ENCODE measurements around the gene KIF3B.
"Not testable (repeated sequence)": the region's sequence is repeated elsewhere in the genome, so short reads cannot be mapped to it uniquely, and the experiment has no call there.

Gene KIF3B

DNA sequence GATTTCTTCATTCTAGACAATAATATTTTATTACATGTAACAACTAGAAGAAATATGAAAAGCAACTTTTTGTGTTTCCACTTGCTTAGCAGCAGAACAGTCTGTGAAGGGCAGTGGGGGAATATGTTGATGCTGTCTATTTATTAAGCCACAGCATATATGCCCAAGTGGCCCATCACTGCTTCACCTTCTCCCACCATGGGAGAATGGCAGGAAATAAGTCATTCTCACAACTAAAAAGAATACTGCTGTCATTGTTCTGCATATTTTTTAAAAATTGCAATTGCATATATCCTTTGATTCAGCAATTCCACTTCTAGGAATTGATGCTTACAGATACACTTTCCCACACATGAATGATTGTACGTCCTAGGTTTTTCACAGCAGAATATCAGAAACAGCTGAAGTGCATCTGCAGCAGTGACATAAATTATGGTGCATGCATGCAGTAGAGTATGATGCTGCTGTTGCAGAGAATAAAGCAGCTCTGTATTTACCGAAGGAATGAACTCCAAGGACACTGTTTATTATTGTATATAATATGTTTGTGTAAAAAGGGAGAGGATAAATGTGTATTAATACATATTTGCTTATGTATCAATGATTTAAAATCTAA, 26.8 kb downstream of the KIF3B start:
- Histone ChIP-seq H3K9me3 (ENCODE audit: control insufficient read depth, low read length) (no peaks in the 10 kb centered on the region), H3K36me3 (ENCODE audit: control insufficient read depth, insufficient read depth, low read length) (no peaks in the 10 kb centered on the region), H3K4me1 (ENCODE audit: control insufficient read depth, insufficient read depth, low read length) (no peaks in the 10 kb centered on the region), H3K27me3 (ENCODE audit: control insufficient read depth, insufficient read depth, low read length) (no peaks in the 10 kb centered on the region), H3K4me3 (ENCODE audit: low read length) (no peak overlapping the region), H3K9ac (ENCODE audit: low read length) (no peak overlapping the region)

DNA sequence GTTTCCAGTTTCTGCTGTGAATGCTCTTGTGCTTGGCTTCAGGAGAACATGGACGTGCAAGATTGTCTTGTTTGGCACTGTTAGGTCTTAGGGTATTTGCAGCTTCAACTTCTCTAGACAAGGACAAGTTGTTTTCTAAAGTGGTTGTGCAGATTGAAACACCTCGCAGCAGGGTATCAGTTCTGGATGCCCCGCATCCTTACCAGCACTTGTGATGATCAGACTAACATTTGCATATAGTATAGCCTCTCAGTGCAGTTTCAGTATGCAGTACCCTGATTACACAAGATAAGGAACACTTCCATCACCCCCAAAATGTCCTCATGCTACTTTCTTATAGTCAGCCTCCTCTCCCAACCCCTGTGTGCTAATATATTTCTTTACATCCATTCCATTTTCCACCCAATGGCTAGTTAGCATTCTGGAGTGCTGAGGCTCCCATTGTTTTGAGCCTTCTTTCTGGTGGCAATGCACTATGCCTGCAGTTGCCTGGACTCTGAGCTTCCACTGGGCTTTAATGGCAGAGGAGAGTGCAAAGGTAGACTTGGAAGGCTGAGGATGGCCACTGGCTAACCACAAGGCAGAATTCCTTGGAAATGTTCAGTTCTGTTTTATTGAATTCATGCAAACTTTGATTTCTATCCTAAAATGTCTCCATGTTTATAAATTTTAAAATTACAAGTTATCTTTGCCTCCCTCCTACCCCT, 35.4 kb downstream of the KIF3B start:
- no peak overlapping the region for H3K9ac ChIP-seq (ENCODE audit: low read length)
- H3K9me3 ChIP-seq (ENCODE audit: control insufficient read depth, low read length), result no peaks in the 10 kb centered on the region
- H3K4me1 ChIP-seq (ENCODE audit: control insufficient read depth, insufficient read depth, low read length), result no peaks in the 10 kb centered on the region
- peaks cover 11% of the 10 kb centered on the region for H3K36me3 ChIP-seq (ENCODE audit: control insufficient read depth, insufficient read depth, low read length)
- H3K27me3 ChIP-seq (ENCODE audit: control insufficient read depth, insufficient read depth, low read length), result no peaks in the 10 kb centered on the region
- no peak overlapping the region for H3K4me3 ChIP-seq (ENCODE audit: low read length)

DNA sequence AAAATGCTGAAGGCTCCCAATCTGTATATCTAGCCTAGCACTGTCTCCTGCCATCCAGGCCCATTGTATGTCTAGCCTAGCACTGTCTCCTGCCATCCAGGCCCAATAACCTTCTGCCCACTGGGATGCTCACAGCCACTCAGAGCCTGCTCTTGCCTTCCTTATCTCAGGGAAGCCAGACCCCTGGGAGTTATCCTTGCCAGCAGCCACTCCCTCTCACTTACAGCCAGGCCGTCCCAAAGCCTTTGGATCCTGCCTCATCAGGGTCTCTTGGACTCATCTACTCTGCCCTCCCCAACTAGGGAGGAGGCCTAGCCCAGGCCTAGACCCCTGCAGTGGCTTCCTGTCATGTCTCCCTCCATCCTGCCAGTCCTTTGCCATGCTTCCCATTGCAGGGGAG, 37.3 kb downstream of the KIF3B start:
- peaks cover 11% of the 10 kb centered on the region for H3K36me3 ChIP-seq (ENCODE audit: control insufficient read depth, insufficient read depth, low read length)
- H3K9ac ChIP-seq (ENCODE audit: low read length), result no peak overlapping the region
- H3K4me1 ChIP-seq (ENCODE audit: control insufficient read depth, insufficient read depth, low read length), result no peaks in the 10 kb centered on the region

DNA sequence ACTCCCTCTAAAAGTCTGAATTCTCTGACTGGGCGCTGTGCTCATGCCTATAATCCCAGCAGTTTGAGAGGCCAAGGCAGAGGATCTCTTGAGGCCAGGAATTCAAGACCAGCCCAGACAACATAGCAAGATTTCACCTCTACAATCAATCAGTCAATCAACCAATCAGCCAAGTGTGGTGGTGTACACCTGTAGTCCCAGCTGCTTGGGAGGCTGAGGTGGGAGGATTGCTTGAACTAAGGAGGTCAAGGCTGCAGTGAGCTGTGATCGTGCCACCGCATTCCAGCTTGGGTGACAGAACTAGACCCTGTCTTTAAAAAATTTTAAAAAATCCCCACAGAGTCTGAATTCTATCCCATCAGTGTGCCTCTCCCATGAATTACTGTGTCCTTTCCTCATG, 37.9 kb downstream of the KIF3B start:
- Histone ChIP-seq H3K36me3 (ENCODE audit: control insufficient read depth, insufficient read depth, low read length) (peaks cover 11% of the 10 kb centered on the region), H3K27me3 (ENCODE audit: control insufficient read depth, insufficient read depth, low read length) (no peaks in the 10 kb centered on the region), H3K4me1 (ENCODE audit: control insufficient read depth, insufficient read depth, low read length) (no peaks in the 10 kb centered on the region), H3K4me3 (ENCODE audit: low read length) (no peak overlapping the region), H3K9ac (ENCODE audit: low read length) (no peak overlapping the region), H3K9me3 (ENCODE audit: control insufficient read depth, low read length) (no peaks in the 10 kb centered on the region)

More for the DNA sequence above, 37.3 kb downstream of the KIF3B start:
- Histone ChIP-seq H3K27me3 (ENCODE audit: control insufficient read depth, insufficient read depth, low read length) (no peaks in the 10 kb centered on the region), H3K4me3 (ENCODE audit: low read length) (no peak overlapping the region), H3K9me3 (ENCODE audit: control insufficient read depth, low read length) (no peaks in the 10 kb centered on the region)

DNA sequence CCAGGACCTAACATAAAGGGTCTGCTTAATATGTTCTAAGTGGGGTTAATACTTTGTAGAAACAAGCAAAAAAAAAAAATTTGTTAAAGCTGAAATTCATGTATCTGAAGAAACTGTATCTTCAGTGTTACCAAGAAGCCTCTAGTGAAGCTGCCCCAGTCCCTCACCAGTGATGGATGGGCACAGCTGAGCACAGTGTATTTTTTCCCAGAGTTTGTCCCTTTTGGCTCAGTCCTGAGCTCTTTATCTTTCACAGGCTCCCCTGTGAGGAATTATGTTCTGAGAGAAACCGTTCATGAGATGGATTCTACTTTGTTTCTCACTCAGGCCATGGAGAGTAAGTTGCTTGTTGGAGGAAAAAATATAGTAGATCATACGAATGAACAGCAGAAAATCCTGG, 38.4 kb downstream of the KIF3B start:
- Histone ChIP-seq H3K27me3 (ENCODE audit: control insufficient read depth, insufficient read depth, low read length) (no peaks in the 10 kb centered on the region), H3K9ac (ENCODE audit: low read length) (no peak overlapping the region), H3K4me3 (ENCODE audit: low read length) (no peak overlapping the region), H3K9me3 (ENCODE audit: control insufficient read depth, low read length) (no peaks in the 10 kb centered on the region), H3K4me1 (ENCODE audit: control insufficient read depth, insufficient read depth, low read length) (no peaks in the 10 kb centered on the region), H3K36me3 (ENCODE audit: control insufficient read depth, insufficient read depth, low read length) (peaks cover 11% of the 10 kb centered on the region)

DNA sequence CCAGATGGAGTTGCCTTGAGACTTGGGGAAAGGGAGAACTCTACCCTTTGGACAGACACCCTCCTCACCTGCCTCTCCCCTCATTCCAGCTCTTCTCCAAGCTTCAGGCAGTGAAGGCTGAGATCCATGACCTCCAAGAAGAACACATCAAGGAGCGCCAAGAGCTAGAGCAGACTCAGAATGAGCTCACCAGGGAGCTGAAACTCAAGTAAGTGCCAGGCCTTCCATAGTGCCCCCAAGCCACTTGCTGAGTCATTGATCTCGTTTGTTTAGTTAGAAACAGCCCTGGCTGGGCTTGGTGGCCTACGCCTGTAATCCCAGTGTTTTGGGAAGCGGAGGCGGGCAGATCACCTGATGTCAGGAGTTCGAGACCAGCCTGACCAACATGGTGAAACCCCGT, 39.2 kb downstream of the KIF3B start:
- H3K4me3 ChIP-seq (ENCODE audit: low read length), result no peak overlapping the region
- H3K27me3 ChIP-seq (ENCODE audit: control insufficient read depth, insufficient read depth, low read length), result no peaks in the 10 kb centered on the region
- H3K4me1 ChIP-seq (ENCODE audit: control insufficient read depth, insufficient read depth, low read length), result no peaks in the 10 kb centered on the region
- H3K9me3 ChIP-seq (ENCODE audit: control insufficient read depth, low read length), result no peaks in the 10 kb centered on the region
- peaks cover 11% of the 10 kb centered on the region for H3K36me3 ChIP-seq (ENCODE audit: control insufficient read depth, insufficient read depth, low read length)
- no peak overlapping the region for H3K9ac ChIP-seq (ENCODE audit: low read length)

DNA sequence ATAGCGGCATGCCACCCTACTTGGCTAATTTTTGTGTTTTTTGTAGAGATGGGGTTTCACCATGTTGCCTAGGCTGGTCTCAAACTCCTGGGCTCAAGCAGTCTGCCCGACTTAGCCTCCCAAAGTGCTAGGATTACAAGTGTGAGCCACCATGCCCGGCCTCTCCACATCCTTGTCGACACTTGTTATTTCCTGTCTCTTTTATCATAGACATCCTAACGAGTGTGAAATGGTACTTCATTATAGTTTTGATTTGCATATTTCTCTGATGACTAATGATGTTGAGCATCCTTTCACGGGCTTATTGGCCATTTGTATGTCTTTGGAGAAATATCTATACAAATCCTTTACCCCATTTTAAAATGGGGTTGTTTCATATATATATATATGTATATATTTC, 41.6 kb downstream of the KIF3B start:
- Histone ChIP-seq H3K4me3 (ENCODE audit: low read length) (no peak overlapping the region), H3K9ac (ENCODE audit: low read length) (no peak overlapping the region), H3K36me3 (ENCODE audit: control insufficient read depth, insufficient read depth, low read length) (peaks cover 11% of the 10 kb centered on the region), H3K4me1 (ENCODE audit: control insufficient read depth, insufficient read depth, low read length) (no peaks in the 10 kb centered on the region), H3K27me3 (ENCODE audit: control insufficient read depth, insufficient read depth, low read length) (no peaks in the 10 kb centered on the region), H3K9me3 (ENCODE audit: control insufficient read depth, low read length) (no peaks in the 10 kb centered on the region)

DNA sequence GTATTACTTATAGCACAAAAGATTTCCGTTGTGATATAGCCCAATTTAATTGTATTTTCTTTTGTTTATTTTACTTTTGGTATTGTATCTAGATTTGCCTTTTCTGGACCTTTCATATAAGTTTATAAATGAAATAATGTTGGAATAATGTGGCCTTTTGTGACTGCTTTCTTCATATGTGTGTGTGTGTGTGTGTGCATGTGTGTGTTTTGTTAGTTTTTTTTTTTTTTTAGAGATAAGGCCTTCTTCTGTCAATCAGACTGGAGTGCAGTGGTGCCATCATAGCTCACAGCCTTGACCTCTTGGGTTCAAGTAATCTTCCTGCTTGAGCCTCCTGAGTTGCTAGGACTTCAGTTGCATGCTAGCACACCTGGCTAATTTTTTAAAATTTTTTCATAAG, 42.9 kb downstream of the KIF3B start:
- Histone ChIP-seq H3K9me3 (ENCODE audit: control insufficient read depth, low read length) (no peaks in the 10 kb centered on the region), H3K9ac (ENCODE audit: low read length) (no peak overlapping the region), H3K27me3 (ENCODE audit: control insufficient read depth, insufficient read depth, low read length) (no peaks in the 10 kb centered on the region), H3K4me3 (ENCODE audit: low read length) (no peak overlapping the region), H3K36me3 (ENCODE audit: control insufficient read depth, insufficient read depth, low read length) (peaks cover 11% of the 10 kb centered on the region), H3K4me1 (ENCODE audit: control insufficient read depth, insufficient read depth, low read length) (no peaks in the 10 kb centered on the region)

DNA sequence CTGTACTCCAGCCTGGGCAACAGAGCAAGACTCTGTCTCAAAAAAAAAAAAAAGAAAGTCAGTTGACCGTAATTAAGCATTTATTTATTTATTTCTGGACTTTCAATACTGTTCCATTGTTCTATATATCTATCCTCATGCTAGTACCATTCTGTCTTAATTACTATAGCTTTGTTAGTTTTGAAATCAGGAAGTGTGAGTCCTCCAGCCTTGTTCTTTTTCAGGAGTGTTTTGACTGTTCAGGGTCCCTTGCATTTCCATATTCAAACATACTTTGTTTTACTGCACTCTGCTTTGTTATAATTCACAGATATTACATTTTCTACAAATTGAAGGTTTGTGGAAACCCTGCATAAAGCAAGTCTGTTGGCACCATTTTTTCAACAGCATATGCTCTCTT, 43.9 kb downstream of the KIF3B start:
- Histone ChIP-seq H3K4me3 (ENCODE audit: low read length) (no peak overlapping the region), H3K4me1 (ENCODE audit: control insufficient read depth, insufficient read depth, low read length) (peaks cover 9% of the 10 kb centered on the region), H3K36me3 (ENCODE audit: control insufficient read depth, insufficient read depth, low read length) (no peaks in the 10 kb centered on the region), H3K9ac (ENCODE audit: low read length) (no peak overlapping the region), H3K27me3 (ENCODE audit: control insufficient read depth, insufficient read depth, low read length) (no peaks in the 10 kb centered on the region), H3K9me3 (ENCODE audit: control insufficient read depth, low read length) (no peaks in the 10 kb centered on the region)

DNA sequence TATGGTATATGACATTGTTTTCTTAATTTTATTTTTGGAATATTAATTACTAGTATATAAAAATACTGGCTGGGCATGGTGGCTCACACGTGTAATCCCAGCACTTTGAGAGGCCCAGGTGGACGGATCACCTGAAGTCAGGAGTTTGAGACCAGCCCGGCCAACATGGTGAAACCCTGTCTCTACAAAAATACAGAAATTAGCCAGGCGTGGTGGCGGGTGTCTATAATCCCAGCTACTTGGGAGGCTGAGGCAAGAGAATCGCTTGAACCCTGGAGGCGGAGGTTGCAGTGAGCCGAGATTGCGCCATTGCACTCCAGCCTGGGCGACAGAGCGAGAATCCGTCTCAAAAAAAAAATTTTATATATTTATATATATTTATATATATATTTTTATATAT, 44.8 kb downstream of the KIF3B start:
- H3K9me3 ChIP-seq (ENCODE audit: control insufficient read depth, low read length); H3K27me3 ChIP-seq (ENCODE audit: control insufficient read depth, insufficient read depth, low read length); H3K9ac ChIP-seq (ENCODE audit: low read length); H3K36me3 ChIP-seq (ENCODE audit: control insufficient read depth, insufficient read depth, low read length); H3K4me3 ChIP-seq (ENCODE audit: low read length): not testable (repeated sequence)
- H3K4me1 ChIP-seq (ENCODE audit: control insufficient read depth, insufficient read depth, low read length), result peaks cover 16% of the 10 kb centered on the region

DNA sequence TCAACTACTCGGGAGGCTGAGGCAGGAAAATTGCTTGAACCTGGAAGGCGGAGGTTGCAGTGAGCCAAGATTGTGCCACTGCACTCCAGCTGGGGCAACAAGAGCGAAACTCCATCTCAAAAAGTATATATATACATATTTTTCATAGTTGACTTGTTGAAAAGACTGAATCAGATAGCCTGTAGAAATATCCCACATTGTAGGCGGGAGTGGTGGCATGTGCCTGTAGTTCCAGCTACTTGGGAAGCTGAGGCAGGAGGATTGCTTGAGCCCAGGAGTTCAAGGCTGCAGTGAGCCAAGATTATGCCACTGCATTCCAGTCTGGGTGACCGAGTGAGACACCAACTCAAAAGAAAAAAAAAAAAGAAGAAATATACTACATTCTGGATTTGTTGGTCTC, 46.3 kb downstream of the KIF3B start:
- not testable (repeated sequence) for H3K27me3 ChIP-seq (ENCODE audit: control insufficient read depth, insufficient read depth, low read length); H3K36me3 ChIP-seq (ENCODE audit: control insufficient read depth, insufficient read depth, low read length); H3K9ac ChIP-seq (ENCODE audit: low read length); H3K4me3 ChIP-seq (ENCODE audit: low read length); H3K9me3 ChIP-seq (ENCODE audit: control insufficient read depth, low read length)
- H3K4me1 ChIP-seq (ENCODE audit: control insufficient read depth, insufficient read depth, low read length), result peaks cover 16% of the 10 kb centered on the region

DNA sequence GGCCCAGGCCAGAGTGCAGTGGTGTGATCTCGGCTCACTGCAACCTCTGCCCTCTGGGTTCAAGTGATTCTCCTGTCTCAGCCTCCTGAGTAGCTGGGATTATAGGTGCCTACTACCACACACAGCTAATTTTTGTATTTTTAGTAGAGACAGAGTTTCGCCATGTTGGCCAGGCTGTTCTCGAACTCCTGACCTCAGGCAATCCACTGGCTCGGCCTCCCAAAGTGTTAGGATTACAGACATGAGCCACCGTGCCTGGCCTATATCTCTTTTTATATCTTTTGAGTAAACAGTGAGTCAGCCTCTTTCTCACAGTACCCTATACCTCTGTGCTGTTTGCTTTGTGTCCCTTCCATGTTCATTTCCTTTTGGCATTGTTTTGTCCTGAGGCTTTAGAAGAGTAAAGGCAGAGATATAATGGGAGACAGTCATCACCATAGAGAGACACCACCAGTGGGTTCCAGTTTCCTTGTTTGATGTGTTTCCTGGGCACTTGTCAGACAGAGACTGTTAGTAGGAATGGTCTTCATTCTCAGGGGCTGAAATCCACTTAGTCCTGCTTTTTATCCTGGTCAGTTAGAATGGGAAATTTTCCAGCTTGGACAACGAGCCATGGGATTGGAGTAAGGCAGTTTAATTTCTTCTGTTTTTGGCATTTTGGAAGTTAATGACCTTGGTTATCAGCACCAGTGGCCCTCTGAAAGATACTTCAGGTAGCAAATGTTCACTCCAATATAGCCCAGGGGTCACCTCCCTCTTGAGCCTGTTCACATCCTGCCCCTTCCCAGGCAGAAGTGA, 48.5 kb downstream of the KIF3B start:
- no peaks in the 10 kb centered on the region for H3K27me3 ChIP-seq (ENCODE audit: control insufficient read depth, insufficient read depth, low read length)
- H3K9ac ChIP-seq (ENCODE audit: low read length), result no peak overlapping the region
- H3K4me1 ChIP-seq (ENCODE audit: control insufficient read depth, insufficient read depth, low read length), result peaks cover 20% of the 10 kb centered on the region
- H3K9me3 ChIP-seq (ENCODE audit: control insufficient read depth, low read length), result no peaks in the 10 kb centered on the region
- H3K4me3 ChIP-seq (ENCODE audit: low read length), result no peak overlapping the region
- peaks cover 7% of the 10 kb centered on the region for H3K36me3 ChIP-seq (ENCODE audit: control insufficient read depth, insufficient read depth, low read length)

Data from mucosa of stomach (tissue), 1 donor.